ENCODE data around the gene COL5A3.

Gene COL5A3

DNA sequence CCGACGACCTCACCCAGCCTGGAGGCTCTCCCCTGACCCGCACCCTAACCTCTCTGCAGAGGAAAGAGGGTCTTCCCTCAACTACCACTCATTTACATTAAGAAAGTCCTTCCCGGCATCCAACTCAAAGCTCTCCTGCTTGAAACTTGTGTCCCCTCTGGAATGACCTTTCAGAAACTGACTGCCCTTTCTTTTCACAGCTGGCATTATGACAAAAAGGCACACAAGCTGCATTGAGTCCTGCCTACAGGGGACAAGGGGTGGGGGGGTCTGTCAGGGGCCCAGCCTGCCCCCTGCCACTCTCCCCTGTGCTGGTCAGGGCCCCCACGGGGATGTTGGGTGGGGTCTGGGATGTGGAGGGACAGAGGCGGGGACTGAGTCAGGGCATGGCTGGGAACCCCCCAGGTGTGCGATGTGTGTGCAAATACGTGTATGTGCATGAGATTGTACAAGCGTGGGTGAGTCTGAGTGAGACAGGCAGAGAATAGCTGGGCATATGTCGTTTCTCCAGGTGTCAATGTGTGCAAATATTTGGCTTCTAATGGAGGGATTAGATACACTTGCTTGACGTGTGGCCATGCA is 2.0 kb downstream of the COL5A3 start:
- H3K79me1 ChIP-seq (replicated peaks; ENCODE audit: low read length, poor library complexity, severe bottlenecking), result no peaks in the 10 kb centered on the region
- no peak overlapping the region for H2BK5ac ChIP-seq (ENCODE audit: low read depth, low read length, poor library complexity, severe bottlenecking)
- peaks cover 6 to 43% of the 10 kb centered on the region in 2 experiments for H3K27me3 ChIP-seq (ENCODE audit: control insufficient read depth in 1 of 2, insufficient read depth in 1 of 2, low read length in 2 of 2)
- H2BK120ac ChIP-seq (ENCODE audit: low read depth, low read length), result no peak overlapping the region
- H2AFZ ChIP-seq (ENCODE audit: low read depth, low read length), result no peak overlapping the region
- H3K14ac ChIP-seq (ENCODE audit: low read length in 2 of 2), result no peak overlapping the region
- DNase-seq, result no peak
- no peak overlapping the region for H3K23ac ChIP-seq (ENCODE audit: low read length in 2 of 2)
- peak overlapping the region; percentile 55 to 59 for H3K18ac ChIP-seq (ENCODE audit: low read depth in 1 of 2, low read length in 2 of 2)
- H3K36me3 ChIP-seq (ENCODE audit: control insufficient read depth in 1 of 2, insufficient read depth in 2 of 2, low read depth in 1 of 2, low read length in 2 of 2), result peaks cover 0 to 20% of the 10 kb centered on the region in 2 experiments
- H3K4me3 ChIP-seq (ENCODE audit: insufficient read depth in 1 of 2, low read depth in 1 of 2, low read length in 2 of 2), result peak overlapping the region in 1 of 2 experiments; percentile 48
- H4K91ac ChIP-seq (ENCODE audit: low read length), result peak overlapping the region; percentile 19
- no peak overlapping the region for H3K4ac ChIP-seq (ENCODE audit: low read depth in 1 of 2, low read length in 2 of 2)
- H3K4me1 ChIP-seq (ENCODE audit: control insufficient read depth, insufficient read depth, low read depth, low read length), result peaks cover 25% of the 10 kb centered on the region
- H4K8ac ChIP-seq (ENCODE audit: low read length), result no peak overlapping the region
- H2BK15ac ChIP-seq (ENCODE audit: low read depth, poor library complexity, severe bottlenecking), result no peak overlapping the region
- 48% methylated on average over 11 of the region's 11 CpGs for WGBS
- no peak overlapping the region for H3K4me2 ChIP-seq (ENCODE audit: low read length, poor library complexity, severe bottlenecking)
- no peak overlapping the region for H3K27ac ChIP-seq (ENCODE audit: low read length, poor library complexity, severe bottlenecking)
- H2BK12ac ChIP-seq (ENCODE audit: low read length in 2 of 2), result peak overlapping the region in 1 of 2 experiments; percentile 40
- H2AK5ac ChIP-seq (ENCODE audit: low read length, severe bottlenecking), result no peak overlapping the region
- H3K9ac ChIP-seq (ENCODE audit: low read length), result no peak overlapping the region
- no peaks in the 10 kb centered on the region for H3K9me3 ChIP-seq (ENCODE audit: control insufficient read depth, low read length)

DNA sequence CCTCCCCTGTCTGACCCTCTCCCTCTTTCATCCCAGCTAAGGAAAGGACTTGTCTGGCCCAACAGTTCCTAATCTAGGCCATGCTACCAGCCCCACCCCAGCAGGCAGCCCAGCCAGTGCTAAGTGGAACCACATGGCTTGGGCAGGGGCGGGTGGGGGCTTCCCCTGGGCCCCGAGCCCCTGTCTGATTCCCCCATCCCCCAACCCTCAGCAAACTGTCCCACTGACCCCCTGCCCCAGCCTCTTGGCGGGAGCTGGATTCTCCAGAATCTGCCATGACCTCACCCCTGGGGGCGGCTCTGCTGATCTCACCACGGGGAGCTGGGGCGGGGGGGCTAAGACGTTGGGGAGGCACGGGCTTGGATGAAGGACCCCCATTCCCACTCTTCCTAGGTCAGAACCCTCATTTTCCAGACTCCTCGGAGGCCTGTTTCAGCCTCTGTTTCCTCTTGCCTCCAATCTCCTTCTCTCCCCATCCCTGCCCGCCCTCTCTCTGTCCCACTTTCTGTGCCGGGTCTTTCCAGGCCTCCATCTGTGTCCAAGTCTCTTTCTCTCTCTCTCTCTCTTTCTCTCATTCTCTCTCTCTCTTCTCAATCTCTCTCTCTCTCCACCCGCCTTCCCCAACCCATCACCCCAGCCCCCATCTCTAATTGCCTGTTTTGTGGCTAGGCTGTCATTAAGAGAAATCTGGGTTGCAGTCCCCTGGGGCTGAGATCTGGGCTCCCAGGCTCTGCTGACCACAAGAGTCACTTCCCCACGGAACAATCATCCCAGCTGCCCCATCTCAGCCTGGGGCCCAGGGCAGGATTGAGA is 2.7 kb downstream of the COL5A3 start:
- no peak overlapping the region for H2AFZ ChIP-seq (ENCODE audit: low read depth, low read length)
- 43% methylated on average over 13 of the region's 13 CpGs for WGBS
- no peak overlapping the region for H3K4ac ChIP-seq (ENCODE audit: low read depth in 1 of 2, low read length in 2 of 2)
- no peak overlapping the region for H3K27ac ChIP-seq (ENCODE audit: low read length, poor library complexity, severe bottlenecking)
- peak; percentile 84 for DNase-seq
- peaks cover 0 to 26% of the 10 kb centered on the region in 2 experiments for H3K36me3 ChIP-seq (ENCODE audit: control insufficient read depth in 1 of 2, insufficient read depth in 2 of 2, low read depth in 1 of 2, low read length in 2 of 2)
- no peaks in the 10 kb centered on the region for H3K79me1 ChIP-seq (replicated peaks; ENCODE audit: low read length, poor library complexity, severe bottlenecking)
- H2BK15ac ChIP-seq (ENCODE audit: low read depth, poor library complexity, severe bottlenecking), result no peak overlapping the region
- no peak overlapping the region for H3K18ac ChIP-seq (ENCODE audit: low read depth in 1 of 2, low read length in 2 of 2)
- no peak overlapping the region for H2BK5ac ChIP-seq (ENCODE audit: low read depth, low read length, poor library complexity, severe bottlenecking)
- H2BK12ac ChIP-seq (ENCODE audit: low read length in 2 of 2), result no peak overlapping the region
- H3K23ac ChIP-seq (ENCODE audit: low read length in 2 of 2), result no peak overlapping the region
- H4K91ac ChIP-seq (ENCODE audit: low read length), result no peak overlapping the region
- H3K9me3 ChIP-seq (ENCODE audit: control insufficient read depth, low read length), result no peaks in the 10 kb centered on the region
- no peak overlapping the region for H2BK120ac ChIP-seq (ENCODE audit: low read depth, low read length)
- H3K4me1 ChIP-seq (ENCODE audit: control insufficient read depth, insufficient read depth, low read depth, low read length), result peaks cover 25% of the 10 kb centered on the region
- H3K4me2 ChIP-seq (ENCODE audit: low read length, poor library complexity, severe bottlenecking), result no peak overlapping the region
- peaks cover 3 to 40% of the 10 kb centered on the region in 2 experiments for H3K27me3 ChIP-seq (ENCODE audit: control insufficient read depth in 1 of 2, insufficient read depth in 1 of 2, low read length in 2 of 2)
- H3K14ac ChIP-seq (ENCODE audit: low read length in 2 of 2), result no peak overlapping the region
- no peak overlapping the region for H4K8ac ChIP-seq (ENCODE audit: low read length)
- no peak overlapping the region for H3K9ac ChIP-seq (ENCODE audit: low read length)
- H2AK5ac ChIP-seq (ENCODE audit: low read length, severe bottlenecking), result no peak overlapping the region
- peak overlapping the region in 1 of 2 experiments; percentile 48 for H3K4me3 ChIP-seq (ENCODE audit: insufficient read depth in 1 of 2, low read depth in 1 of 2, low read length in 2 of 2)

DNA sequence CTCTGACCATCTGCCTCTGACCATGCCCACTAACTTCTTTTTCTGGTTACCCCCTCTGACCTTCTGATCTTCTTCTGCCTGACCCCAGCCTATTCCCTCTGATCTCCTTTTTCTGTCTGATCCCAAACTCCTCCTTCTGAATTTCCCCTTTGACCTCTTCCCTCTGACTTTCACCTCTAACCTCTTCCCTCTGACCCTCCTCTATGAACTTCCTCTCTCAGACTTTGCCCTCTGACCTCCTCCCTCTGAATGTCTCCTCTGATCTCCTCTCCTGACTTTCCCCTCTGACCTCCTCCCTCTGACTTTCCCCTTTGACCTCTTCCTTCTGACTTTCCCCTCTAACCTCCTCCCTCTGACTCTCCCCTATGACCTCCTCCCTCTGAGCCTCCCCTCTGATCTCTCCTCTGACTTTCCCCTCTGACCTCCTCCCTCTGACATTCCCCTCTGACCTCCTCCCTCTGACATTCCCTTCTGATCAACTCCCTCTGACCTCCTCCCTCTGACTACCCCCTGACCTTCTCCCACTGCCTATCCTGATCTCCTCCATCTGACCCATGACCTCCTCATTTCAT is 3.5 kb downstream of the COL5A3 start:
- no peak overlapping the region for H3K4ac ChIP-seq (ENCODE audit: low read depth in 1 of 2, low read length in 2 of 2)
- H3K4me3 ChIP-seq (ENCODE audit: insufficient read depth in 1 of 2, low read depth in 1 of 2, low read length in 2 of 2), result no peak overlapping the region
- no peak overlapping the region for H3K18ac ChIP-seq (ENCODE audit: low read depth in 1 of 2, low read length in 2 of 2)
- no peak overlapping the region for H2BK12ac ChIP-seq (ENCODE audit: low read length in 2 of 2)
- no peak overlapping the region for H3K9ac ChIP-seq (ENCODE audit: low read length)
- H3K36me3 ChIP-seq (ENCODE audit: control insufficient read depth in 1 of 2, insufficient read depth in 2 of 2, low read depth in 1 of 2, low read length in 2 of 2), result peaks cover 0 to 26% of the 10 kb centered on the region in 2 experiments
- peaks cover 25% of the 10 kb centered on the region for H3K4me1 ChIP-seq (ENCODE audit: control insufficient read depth, insufficient read depth, low read depth, low read length)
- no peak for DNase-seq
- no peak overlapping the region for H4K91ac ChIP-seq (ENCODE audit: low read length)
- no peak overlapping the region for H3K23ac ChIP-seq (ENCODE audit: low read length in 2 of 2)
- H3K9me3 ChIP-seq (ENCODE audit: control insufficient read depth, low read length), result no peaks in the 10 kb centered on the region
- no peak overlapping the region for H2BK120ac ChIP-seq (ENCODE audit: low read depth, low read length)
- H3K27ac ChIP-seq (ENCODE audit: low read length, poor library complexity, severe bottlenecking), result no peak overlapping the region
- no peak overlapping the region for H4K8ac ChIP-seq (ENCODE audit: low read length)
- no peak overlapping the region for H2AFZ ChIP-seq (ENCODE audit: low read depth, low read length)
- no peak overlapping the region for H2AK5ac ChIP-seq (ENCODE audit: low read length, severe bottlenecking)
- H3K27me3 ChIP-seq (ENCODE audit: control insufficient read depth in 1 of 2, insufficient read depth in 1 of 2, low read length in 2 of 2), result peaks cover 0 to 33% of the 10 kb centered on the region in 2 experiments
- H2BK5ac ChIP-seq (ENCODE audit: low read depth, low read length, poor library complexity, severe bottlenecking), result no peak overlapping the region
- no peak overlapping the region for H2BK15ac ChIP-seq (ENCODE audit: low read depth, poor library complexity, severe bottlenecking)
- H3K14ac ChIP-seq (ENCODE audit: low read length in 2 of 2), result no peak overlapping the region
- H3K79me1 ChIP-seq (replicated peaks; ENCODE audit: low read length, poor library complexity, severe bottlenecking), result no peaks in the 10 kb centered on the region
- no peak overlapping the region for H3K4me2 ChIP-seq (ENCODE audit: low read length, poor library complexity, severe bottlenecking)

DNA sequence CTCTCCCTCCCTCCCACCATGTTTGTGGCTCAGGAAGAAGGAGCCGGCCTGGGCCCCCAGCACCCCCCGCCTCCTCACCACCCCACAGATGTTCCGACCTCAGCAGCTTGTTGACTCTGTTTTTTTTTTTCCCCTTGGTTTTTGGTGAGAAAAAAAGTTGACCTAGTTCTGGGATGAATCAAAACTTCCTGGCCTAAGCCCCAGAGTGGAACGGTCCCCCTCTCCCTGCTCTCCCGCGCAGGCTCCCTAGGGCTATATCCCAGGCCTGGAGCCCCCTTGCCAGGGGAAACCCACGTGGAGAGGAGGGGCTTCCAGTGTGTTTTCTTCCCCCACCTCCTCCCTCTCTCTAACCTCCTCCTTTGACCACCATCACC is 4.0 kb downstream of the COL5A3 start:
- H3K4me3 ChIP-seq (ENCODE audit: insufficient read depth in 1 of 2, low read depth in 1 of 2, low read length in 2 of 2), result no peak overlapping the region
- no peak overlapping the region for H4K91ac ChIP-seq (ENCODE audit: low read length)
- peaks cover 0 to 28% of the 10 kb centered on the region in 2 experiments for H3K27me3 ChIP-seq (ENCODE audit: control insufficient read depth in 1 of 2, insufficient read depth in 1 of 2, low read length in 2 of 2)
- no peak overlapping the region for H2AFZ ChIP-seq (ENCODE audit: low read depth, low read length)
- H3K27ac ChIP-seq (ENCODE audit: low read length, poor library complexity, severe bottlenecking), result no peak overlapping the region
- peaks cover 0 to 26% of the 10 kb centered on the region in 2 experiments for H3K36me3 ChIP-seq (ENCODE audit: control insufficient read depth in 1 of 2, insufficient read depth in 2 of 2, low read depth in 1 of 2, low read length in 2 of 2)
- H3K4me1 ChIP-seq (ENCODE audit: control insufficient read depth, insufficient read depth, low read depth, low read length), result peaks cover 25% of the 10 kb centered on the region
- no peak overlapping the region for H2BK15ac ChIP-seq (ENCODE audit: low read depth, poor library complexity, severe bottlenecking)
- H3K9me3 ChIP-seq (ENCODE audit: control insufficient read depth, low read length), result no peaks in the 10 kb centered on the region
- DNase-seq, result peak; percentile 33
- H2BK5ac ChIP-seq (ENCODE audit: low read depth, low read length, poor library complexity, severe bottlenecking), result no peak overlapping the region
- no peak overlapping the region for H4K8ac ChIP-seq (ENCODE audit: low read length)
- H3K18ac ChIP-seq (ENCODE audit: low read depth in 1 of 2, low read length in 2 of 2), result no peak overlapping the region
- H3K4ac ChIP-seq (ENCODE audit: low read depth in 1 of 2, low read length in 2 of 2), result no peak overlapping the region
- no peaks in the 10 kb centered on the region for H3K79me1 ChIP-seq (replicated peaks; ENCODE audit: low read length, poor library complexity, severe bottlenecking)
- no peak overlapping the region for H2BK120ac ChIP-seq (ENCODE audit: low read depth, low read length)
- H2AK5ac ChIP-seq (ENCODE audit: low read length, severe bottlenecking), result no peak overlapping the region
- no peak overlapping the region for H3K9ac ChIP-seq (ENCODE audit: low read length)
- H3K14ac ChIP-seq (ENCODE audit: low read length in 2 of 2), result no peak overlapping the region
- H3K23ac ChIP-seq (ENCODE audit: low read length in 2 of 2), result no peak overlapping the region
- no peak overlapping the region for H3K4me2 ChIP-seq (ENCODE audit: low read length, poor library complexity, severe bottlenecking)
- H2BK12ac ChIP-seq (ENCODE audit: low read length in 2 of 2), result peak overlapping the region in 1 of 2 experiments; percentile 19
- WGBS, result 66% methylated on average over 4 of the region's 7 CpGs
